Measurements from ENCODE around the gene RAPGEF2.

Gene RAPGEF2

GRCh38 chr4:159349332-159349731 lies 246.5 kb downstream of the RAPGEF2 start:
- no peak for TF ChIP-seq PKNOX1 (IDR thresholded peaks at IDR 0.05)
- no peak for TF ChIP-seq CTBP1 (IDR thresholded peaks at IDR 0.05; ENCODE audit: borderline replicate concordance)
- TF ChIP-seq ELF4 (IDR thresholded peaks at IDR 0.05) = no peak
- TF ChIP-seq BHLHE40 (IDR thresholded peaks at IDR 0.05; ENCODE audit: borderline replicate concordance) = no peak
- TF ChIP-seq ARNT (IDR thresholded peaks at IDR 0.05) = no peak
- TF ChIP-seq SUZ12 (IDR thresholded peaks at IDR 0.05) = no peak
- ChIA-PET CTCF (no interaction called here), POLR2A (no interaction called here)
- DNase-seq (ENCODE audit: extremely low spot score) = no peak

- POLR2A ChIA-PET = no interaction called here
- TF ChIP-seq L3MBTL2 (conservative IDR thresholded peaks at IDR 0.05) = no peak
- no peak for TF ChIP-seq HDGF (IDR thresholded peaks at IDR 0.05; ENCODE audit: borderline replicate concordance)
- no peak for TF ChIP-seq SUZ12 (IDR thresholded peaks at IDR 0.05)
- TF ChIP-seq BHLHE40 (IDR thresholded peaks at IDR 0.05; ENCODE audit: borderline replicate concordance) = no peak
- TF ChIP-seq SP1 (IDR thresholded peaks at IDR 0.05) = no peak
- no peak for TF ChIP-seq ELF4 (IDR thresholded peaks at IDR 0.05)
- no peak for TF ChIP-seq ZNF384 (IDR thresholded peaks at IDR 0.05)
- no peak for TF ChIP-seq ARNT (IDR thresholded peaks at IDR 0.05)
- no peak for TF ChIP-seq FOXM1 (IDR thresholded peaks at IDR 0.05; ENCODE audit: borderline replicate concordance)
- no peak for TF ChIP-seq NFRKB (IDR thresholded peaks at IDR 0.05)
- TF ChIP-seq FOXA1 (IDR thresholded peaks at IDR 0.05) = no peak
- no peak for TF ChIP-seq FOXK2 (IDR thresholded peaks at IDR 0.05)
- CTCF ChIA-PET = interaction anchor here (0.6 kb wide), 1 partner anchor 24 kb away, joined by 5 read pairs; no protein-coding TSS in a partner anchor
- no peak for DNase-seq (ENCODE audit: extremely low spot score)
Measured at GRCh38 chr4:159352609-159353008, 249.7 kb downstream of the RAPGEF2 start.

- TF ChIP-seq PKNOX1 (IDR thresholded peaks at IDR 0.05) (no peak), SUZ12 (IDR thresholded peaks at IDR 0.05) (no peak)
- CTCF ChIA-PET = interaction anchor here (0.6 to 0.7 kb wide), 2 partner anchors 16 to 25 kb away, joined by 3 to 5 read pairs; no protein-coding TSS in a partner anchor
- no peak for DNase-seq (ENCODE audit: extremely low spot score)
- POLR2A ChIA-PET = no interaction called here
Measured at GRCh38 chr4:159353422-159354116, 250.7 kb downstream of the RAPGEF2 start.

- ChIA-PET POLR2A (no interaction called here), CTCF (no interaction called here)
- DNase-seq (ENCODE audit: extremely low spot score) = no peak
- TF ChIP-seq CTBP1 (IDR thresholded peaks at IDR 0.05; ENCODE audit: borderline replicate concordance) (no peak), NFRKB (IDR thresholded peaks at IDR 0.05) (no peak), PKNOX1 (IDR thresholded peaks at IDR 0.05) (no peak), ELF4 (IDR thresholded peaks at IDR 0.05) (no peak), L3MBTL2 (conservative IDR thresholded peaks at IDR 0.05) (no peak), SP1 (IDR thresholded peaks at IDR 0.05) (no peak), ZNF384 (IDR thresholded peaks at IDR 0.05) (no peak)
Measured at GRCh38 chr4:159355466-159355865, 252.6 kb downstream of the RAPGEF2 start.

GRCh38 chr4:159357350-159357749 lies 254.5 kb downstream of the RAPGEF2 start:
- ChIA-PET POLR2A (no interaction called here), CTCF (interaction anchor here (0.7 kb wide), 1 partner anchor 536 kb away, joined by 3 read pairs; no protein-coding TSS in a partner anchor)
- DNase-seq (ENCODE audit: extremely low spot score) = no peak
- TF ChIP-seq TARDBP (IDR thresholded peaks at IDR 0.05) (no peak), ELF4 (IDR thresholded peaks at IDR 0.05) (no peak), NFRKB (IDR thresholded peaks at IDR 0.05) (no peak), PKNOX1 (IDR thresholded peaks at IDR 0.05) (no peak), FOXM1 (IDR thresholded peaks at IDR 0.05; ENCODE audit: borderline replicate concordance) (no peak), ARNT (IDR thresholded peaks at IDR 0.05) (no peak), BHLHE40 (IDR thresholded peaks at IDR 0.05; ENCODE audit: borderline replicate concordance) (no peak), LEF1 (IDR thresholded peaks at IDR 0.05; ENCODE audit: borderline replicate concordance) (no peak), FOXK2 (IDR thresholded peaks at IDR 0.05) (no peak), L3MBTL2 (conservative IDR thresholded peaks at IDR 0.05) (no peak), SP1 (IDR thresholded peaks at IDR 0.05) (no peak), HDGF (IDR thresholded peaks at IDR 0.05; ENCODE audit: borderline replicate concordance) (no peak), SUZ12 (IDR thresholded peaks at IDR 0.05) (no peak), CTBP1 (IDR thresholded peaks at IDR 0.05; ENCODE audit: borderline replicate concordance) (no peak)

GRCh38 chr4:159358226-159358625 lies 255.3 kb downstream of the RAPGEF2 start:
- POLR2A ChIA-PET = no interaction called here
- no peak for TF ChIP-seq CTBP1 (IDR thresholded peaks at IDR 0.05; ENCODE audit: borderline replicate concordance)
- TF ChIP-seq TARDBP (IDR thresholded peaks at IDR 0.05) = no peak
- TF ChIP-seq NFRKB (IDR thresholded peaks at IDR 0.05) = no peak
- no peak for TF ChIP-seq LEF1 (IDR thresholded peaks at IDR 0.05; ENCODE audit: borderline replicate concordance)
- no peak for TF ChIP-seq FOXA1 (IDR thresholded peaks at IDR 0.05)
- no peak for TF ChIP-seq BHLHE40 (IDR thresholded peaks at IDR 0.05; ENCODE audit: borderline replicate concordance)
- TF ChIP-seq L3MBTL2 (conservative IDR thresholded peaks at IDR 0.05) = no peak
- no peak for TF ChIP-seq ARNT (IDR thresholded peaks at IDR 0.05)
- no peak for TF ChIP-seq HDGF (IDR thresholded peaks at IDR 0.05; ENCODE audit: borderline replicate concordance)
- no peak for TF ChIP-seq SP1 (IDR thresholded peaks at IDR 0.05)
- no peak for TF ChIP-seq PKNOX1 (IDR thresholded peaks at IDR 0.05)
- no peak for TF ChIP-seq SUZ12 (IDR thresholded peaks at IDR 0.05)
- no peak for TF ChIP-seq FOXM1 (IDR thresholded peaks at IDR 0.05; ENCODE audit: borderline replicate concordance)
- no peak for TF ChIP-seq ELF4 (IDR thresholded peaks at IDR 0.05)
- TF ChIP-seq ZNF384 (IDR thresholded peaks at IDR 0.05) = no peak
- TF ChIP-seq FOXK2 (IDR thresholded peaks at IDR 0.05) = no peak

More at GRCh38 chr4:159358226-159358625, 255.3 kb downstream of the RAPGEF2 start:
- DNase-seq (ENCODE audit: extremely low spot score) = no peak
- CTCF ChIA-PET = no interaction called here
